ENCODE results near the gene USP44.

- TF ChIP-seq POLR2A (IDR thresholded peaks at IDR 0.05; ENCODE audit: low read depth, low read length) (no peak), CTCF (conservative IDR thresholded peaks at IDR 0.05; ENCODE audit: low read depth, low read length) (no peak), SMC3 (IDR thresholded peaks at IDR 0.05; ENCODE audit: low read depth, low read length) (no peak), ELK1 (IDR thresholded peaks at IDR 0.05; ENCODE audit: borderline replicate concordance, low read depth, low read length) (no peak), MAZ (IDR thresholded peaks at IDR 0.05; ENCODE audit: borderline replicate concordance, low read depth, low read length) (no peak), RCOR1 (IDR thresholded peaks at IDR 0.05; ENCODE audit: insufficient replicate concordance, low read length) (no peak), CEBPB (IDR thresholded peaks at IDR 0.05; ENCODE audit: low read depth, low read length) (no peak), MAFK (IDR thresholded peaks at IDR 0.05; ENCODE audit: low read depth, low read length) (no peak), CHD1 (IDR thresholded peaks at IDR 0.05; ENCODE audit: low read depth, low read length) (no peak), NFE2L2 (IDR thresholded peaks at IDR 0.05; ENCODE audit: low read depth, low read length) (no peak), BHLHE40 (IDR thresholded peaks at IDR 0.05; ENCODE audit: low read depth, low read length) (no peak), FOS (IDR thresholded peaks at IDR 0.05; ENCODE audit: low read depth, low read length) (no peak)
These were observed 44.4 kb downstream of the USP44 start for GRCh38 chr12:95506707-95507523.

Measured in IMR-90 (cell line).